ENCODE results near the gene WEE2. TPM values are rescaled to one million over a fixed set of nuclear protein-coding genes. Genes with fewer than 3 reads are reported as not detected.
A peak's percentile ranks its signal among the peaks of the same experiment; 100 is the strongest.
"Not testable (repeated sequence)": the region's sequence is repeated elsewhere in the genome, so short reads cannot be mapped to it uniquely, and the experiment has no call there.

WEE2 gene
- total RNA-seq, 1 donor from 2014 or later: not detected

- H3K36me3 Mint-ChIP-seq (ENCODE audit: unreplicated experiment): peaks cover 36% of the 10 kb centered on the region
- H3K4me3 Mint-ChIP-seq (ENCODE audit: unreplicated experiment): no peak overlapping the region
- H3K9me3 Mint-ChIP-seq (ENCODE audit: unreplicated experiment): peaks cover 5% of the 10 kb centered on the region
- H3K27me3 Mint-ChIP-seq (ENCODE audit: unreplicated experiment): no peaks in the 10 kb centered on the region
- no peak overlapping the region for H3K27ac Mint-ChIP-seq (ENCODE audit: unreplicated experiment)
- no peak for TF ChIP-seq CTCF (IDR thresholded peaks at IDR 0.05; ENCODE audit: partially characterized antibody, unreplicated experiment)
- H3K4me1 Mint-ChIP-seq (ENCODE audit: low read depth, unreplicated experiment): no peaks in the 10 kb centered on the region
- DNase-seq: no peak
Observed at GRCh38 chr7:141748396-141748795, 40.2 kb downstream of the WEE2 start.

GRCh38 chr7:141751904-141752303, 43.8 kb downstream of the WEE2 start:
- peaks cover 39% of the 10 kb centered on the region for H3K36me3 Mint-ChIP-seq (ENCODE audit: unreplicated experiment)
- DNase-seq: peak; percentile 46
- not testable (repeated sequence) for H3K4me3 Mint-ChIP-seq (ENCODE audit: unreplicated experiment); H3K27ac Mint-ChIP-seq (ENCODE audit: unreplicated experiment); H3K27me3 Mint-ChIP-seq (ENCODE audit: unreplicated experiment); H3K9me3 Mint-ChIP-seq (ENCODE audit: unreplicated experiment); H3K4me1 Mint-ChIP-seq (ENCODE audit: low read depth, unreplicated experiment)

GRCh38 chr7:141752634-141753033, 44.5 kb downstream of the WEE2 start:
- Mint-ChIP-seq H3K4me1 (ENCODE audit: low read depth, unreplicated experiment) (no peaks in the 10 kb centered on the region), H3K27me3 (ENCODE audit: unreplicated experiment) (peaks cover 1% of the 10 kb centered on the region), H3K36me3 (ENCODE audit: unreplicated experiment) (peaks cover 43% of the 10 kb centered on the region), H3K9me3 (ENCODE audit: unreplicated experiment) (peaks cover 5% of the 10 kb centered on the region), H3K4me3 (ENCODE audit: unreplicated experiment) (no peak overlapping the region), H3K27ac (ENCODE audit: unreplicated experiment) (no peak overlapping the region)
- no peak for DNase-seq
- TF ChIP-seq CTCF (IDR thresholded peaks at IDR 0.05; ENCODE audit: partially characterized antibody, unreplicated experiment): peak; percentile 69

DNA sequence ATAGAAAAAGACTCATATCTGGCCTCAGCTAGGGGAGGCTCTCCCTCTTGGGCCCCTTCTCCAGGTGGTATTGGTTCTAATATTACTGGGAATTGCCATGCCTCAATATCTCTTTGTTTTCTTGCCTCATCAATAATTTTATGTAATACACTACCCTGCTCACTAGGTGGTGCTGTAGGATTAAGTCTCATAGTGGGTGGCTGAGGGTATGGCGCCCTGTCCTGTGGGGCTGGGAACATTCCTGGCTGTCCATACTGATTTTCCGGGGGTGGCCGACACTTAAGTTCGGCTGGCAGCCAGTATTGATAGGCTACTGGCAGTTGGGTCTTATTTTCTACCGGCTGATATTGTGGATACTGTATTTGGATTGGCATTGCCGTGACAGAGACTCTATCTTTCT, 46.8 kb downstream of the WEE2 start:
- no peak overlapping the region for H3K27ac Mint-ChIP-seq (ENCODE audit: unreplicated experiment)
- H3K36me3 Mint-ChIP-seq (ENCODE audit: unreplicated experiment): peaks cover 42% of the 10 kb centered on the region
- no peak overlapping the region for H3K4me3 Mint-ChIP-seq (ENCODE audit: unreplicated experiment)
- peaks cover 6% of the 10 kb centered on the region for H3K9me3 Mint-ChIP-seq (ENCODE audit: unreplicated experiment)
- H3K4me1 Mint-ChIP-seq (ENCODE audit: low read depth, unreplicated experiment): no peaks in the 10 kb centered on the region
- no peak for DNase-seq
- H3K27me3 Mint-ChIP-seq (ENCODE audit: unreplicated experiment): peaks cover 1% of the 10 kb centered on the region
- TF ChIP-seq CTCF (IDR thresholded peaks at IDR 0.05; ENCODE audit: partially characterized antibody, unreplicated experiment): peak; percentile 61

GRCh38 chr7:141763797-141764196, 55.6 kb downstream of the WEE2 start, which contains the start of gene TAS2R3:
Gene TAS2R3, plus strand, starts transcription at chr7:141764097. Its CDS starts 62 bp downstream, at chr7:141764159.
- no peak for TF ChIP-seq CTCF (IDR thresholded peaks at IDR 0.05; ENCODE audit: partially characterized antibody, unreplicated experiment)
- H3K4me1 Mint-ChIP-seq (ENCODE audit: low read depth, unreplicated experiment): no peaks in the 10 kb centered on the region
- H3K4me3 Mint-ChIP-seq (ENCODE audit: unreplicated experiment): no peak within 1 kb of the TSS
- no peaks in the 10 kb centered on the region for H3K36me3 Mint-ChIP-seq (ENCODE audit: unreplicated experiment)
- no peak within 1 kb of the TSS for H3K27ac Mint-ChIP-seq (ENCODE audit: unreplicated experiment)
- H3K27me3 Mint-ChIP-seq (ENCODE audit: unreplicated experiment): peaks cover 2% of the 10 kb centered on the region
- no peaks in the 10 kb centered on the region for H3K9me3 Mint-ChIP-seq (ENCODE audit: unreplicated experiment)
- DNase-seq: no peak

DNA sequence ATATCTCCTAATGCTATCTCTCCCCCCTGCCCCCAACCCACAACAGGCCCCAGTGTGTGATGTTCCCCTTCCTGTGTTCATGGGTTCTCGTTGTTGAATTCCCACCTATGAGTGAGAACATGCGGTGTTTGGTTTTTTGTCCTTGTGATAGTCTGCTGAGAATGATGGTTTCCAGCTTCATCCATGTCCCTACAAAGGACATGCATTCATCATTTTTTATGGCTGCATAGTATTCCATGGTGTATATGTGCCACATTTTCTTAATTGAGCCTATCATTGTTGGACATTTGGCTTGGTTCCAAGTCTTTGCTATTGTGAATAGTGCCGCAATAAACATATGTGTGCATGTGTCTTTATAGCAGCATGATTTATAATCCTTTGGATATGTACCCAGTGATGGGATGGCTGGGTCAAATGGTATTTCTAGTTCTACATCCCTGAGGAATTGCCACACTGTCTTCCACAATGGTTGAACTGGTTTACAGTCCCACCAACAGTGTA, 62.0 kb downstream of the WEE2 start:
- not testable (repeated sequence) for DNase-seq; H3K27ac Mint-ChIP-seq (ENCODE audit: unreplicated experiment); H3K9me3 Mint-ChIP-seq (ENCODE audit: unreplicated experiment); H3K4me1 Mint-ChIP-seq (ENCODE audit: low read depth, unreplicated experiment); H3K27me3 Mint-ChIP-seq (ENCODE audit: unreplicated experiment); H3K4me3 Mint-ChIP-seq (ENCODE audit: unreplicated experiment); H3K36me3 Mint-ChIP-seq (ENCODE audit: unreplicated experiment)

Measured in glutamatergic neuron (in vitro differentiated cells).